Measurements from ENCODE around the gene HUWE1. TPM values are rescaled to one million over a fixed set of nuclear protein-coding genes. Genes with fewer than 3 reads are reported as not detected.

The HUWE1 gene
- total RNA-seq, 1 experiment from 2014 or later: 536 TPM

DNA sequence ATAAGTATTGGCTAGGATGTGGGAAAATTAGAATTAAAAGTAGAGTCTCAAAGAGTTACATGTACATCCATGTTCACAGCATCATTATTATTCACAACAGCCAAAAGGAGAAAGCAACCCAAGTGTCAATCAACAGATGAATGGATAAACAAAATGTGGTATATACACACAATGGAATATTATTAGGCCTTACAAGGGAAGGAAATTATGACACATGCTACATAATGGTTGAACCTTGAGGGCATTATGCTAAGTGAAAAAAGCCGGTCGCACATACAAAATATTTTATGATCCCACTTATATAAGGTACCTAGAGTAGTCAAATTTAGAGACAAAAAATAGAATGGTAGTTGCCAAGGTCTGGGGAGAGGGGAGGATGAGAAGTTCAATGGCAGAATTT is 80.1 kb downstream of the HUWE1 start:
- Histone ChIP-seq H3F3A (ENCODE audit: insufficient read depth, low read depth) (no peaks in the 10 kb centered on the region), H3K4me3 (no peak overlapping the region), H3K9me3 (ENCODE audit: insufficient read depth, low read depth) (no peaks in the 10 kb centered on the region), H3K27me3 (ENCODE audit: insufficient read depth, low read depth) (no peaks in the 10 kb centered on the region), H3K4me2 (no peak overlapping the region), H4K20me1 (ENCODE audit: insufficient read depth) (no peaks in the 10 kb centered on the region), H3K4me1 (replicated peaks; ENCODE audit: insufficient read depth) (no peaks in the 10 kb centered on the region), H3K36me3 (ENCODE audit: low read depth) (no peaks in the 10 kb centered on the region), H2AFZ (no peak overlapping the region), H3K79me2 (ENCODE audit: low read depth) (no peaks in the 10 kb centered on the region), H3K9me2 (ENCODE audit: insufficient read depth) (no peaks in the 10 kb centered on the region), H3K27ac (no peak overlapping the region)
- intact Hi-C loops (cut with micrococcal nuclease; ENCODE audit: unreplicated experiment): no loop called here
- ChIA-PET POLR2A (ENCODE audit: unreplicated experiment) (no interaction called here), CTCF (no interaction called here)
- TF ChIP-seq EZH2 (IDR thresholded peaks at IDR 0.05; ENCODE audit: low read depth): no peak
- TF ChIP-seq, protein P1, sequence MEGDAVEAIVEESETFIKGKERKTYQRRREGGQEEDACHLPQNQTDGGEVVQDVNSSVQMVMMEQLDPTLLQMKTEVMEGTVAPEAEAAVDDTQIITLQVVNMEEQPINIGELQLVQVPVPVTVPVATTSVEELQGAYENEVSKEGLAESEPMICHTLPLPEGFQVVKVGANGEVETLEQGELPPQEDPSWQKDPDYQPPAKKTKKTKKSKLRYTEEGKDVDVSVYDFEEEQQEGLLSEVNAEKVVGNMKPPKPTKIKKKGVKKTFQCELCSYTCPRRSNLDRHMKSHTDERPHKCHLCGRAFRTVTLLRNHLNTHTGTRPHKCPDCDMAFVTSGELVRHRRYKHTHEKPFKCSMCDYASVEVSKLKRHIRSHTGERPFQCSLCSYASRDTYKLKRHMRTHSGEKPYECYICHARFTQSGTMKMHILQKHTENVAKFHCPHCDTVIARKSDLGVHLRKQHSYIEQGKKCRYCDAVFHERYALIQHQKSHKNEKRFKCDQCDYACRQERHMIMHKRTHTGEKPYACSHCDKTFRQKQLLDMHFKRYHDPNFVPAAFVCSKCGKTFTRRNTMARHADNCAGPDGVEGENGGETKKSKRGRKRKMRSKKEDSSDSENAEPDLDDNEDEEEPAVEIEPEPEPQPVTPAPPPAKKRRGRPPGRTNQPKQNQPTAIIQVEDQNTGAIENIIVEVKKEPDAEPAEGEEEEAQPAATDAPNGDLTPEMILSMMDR (conservative IDR thresholded peaks at IDR 0.05): no peak
- BruUV-seq (replicated peaks): no TSS peak
- DNase-seq: no peak

DNA sequence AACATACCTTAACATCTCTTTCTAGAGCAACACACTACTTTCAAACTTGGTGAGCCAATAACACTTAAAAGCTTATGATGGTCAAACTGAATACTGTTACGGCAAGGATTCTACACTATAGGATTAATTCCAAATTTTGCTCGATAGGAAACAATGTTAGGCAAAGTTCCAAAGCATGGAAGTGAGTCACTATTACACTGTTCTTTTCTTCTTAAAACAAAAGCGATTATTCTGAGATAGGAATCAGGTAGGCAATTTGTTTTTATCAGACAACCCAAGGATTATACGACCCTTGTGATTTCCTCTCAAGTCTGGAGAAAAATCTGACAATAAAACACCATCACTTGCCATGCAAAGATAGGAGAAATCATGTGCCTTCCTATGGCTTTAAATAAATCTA is 81.5 kb downstream of the HUWE1 start:
- ChIA-PET POLR2A (ENCODE audit: unreplicated experiment) (no interaction called here), CTCF (no interaction called here)
- Histone ChIP-seq H3K9me2 (ENCODE audit: insufficient read depth) (no peaks in the 10 kb centered on the region), H3K36me3 (ENCODE audit: low read depth) (no peaks in the 10 kb centered on the region), H3F3A (ENCODE audit: insufficient read depth, low read depth) (no peaks in the 10 kb centered on the region), H3K4me1 (replicated peaks; ENCODE audit: insufficient read depth) (no peaks in the 10 kb centered on the region), H3K9me3 (ENCODE audit: insufficient read depth, low read depth) (no peaks in the 10 kb centered on the region), H3K27me3 (ENCODE audit: insufficient read depth, low read depth) (no peaks in the 10 kb centered on the region), H3K27ac (no peak overlapping the region), H3K4me3 (no peak overlapping the region), H3K4me2 (no peak overlapping the region), H4K20me1 (ENCODE audit: insufficient read depth) (no peaks in the 10 kb centered on the region), H2AFZ (no peak overlapping the region), H3K79me2 (ENCODE audit: low read depth) (no peaks in the 10 kb centered on the region)
- intact Hi-C loops (cut with micrococcal nuclease; ENCODE audit: unreplicated experiment): no loop called here
- no TSS peak for BruUV-seq (replicated peaks)
- no peak for TF ChIP-seq EZH2 (IDR thresholded peaks at IDR 0.05; ENCODE audit: low read depth)
- TF ChIP-seq, protein P1 (conservative IDR thresholded peaks at IDR 0.05): no peak
- DNase-seq: no peak

DNA sequence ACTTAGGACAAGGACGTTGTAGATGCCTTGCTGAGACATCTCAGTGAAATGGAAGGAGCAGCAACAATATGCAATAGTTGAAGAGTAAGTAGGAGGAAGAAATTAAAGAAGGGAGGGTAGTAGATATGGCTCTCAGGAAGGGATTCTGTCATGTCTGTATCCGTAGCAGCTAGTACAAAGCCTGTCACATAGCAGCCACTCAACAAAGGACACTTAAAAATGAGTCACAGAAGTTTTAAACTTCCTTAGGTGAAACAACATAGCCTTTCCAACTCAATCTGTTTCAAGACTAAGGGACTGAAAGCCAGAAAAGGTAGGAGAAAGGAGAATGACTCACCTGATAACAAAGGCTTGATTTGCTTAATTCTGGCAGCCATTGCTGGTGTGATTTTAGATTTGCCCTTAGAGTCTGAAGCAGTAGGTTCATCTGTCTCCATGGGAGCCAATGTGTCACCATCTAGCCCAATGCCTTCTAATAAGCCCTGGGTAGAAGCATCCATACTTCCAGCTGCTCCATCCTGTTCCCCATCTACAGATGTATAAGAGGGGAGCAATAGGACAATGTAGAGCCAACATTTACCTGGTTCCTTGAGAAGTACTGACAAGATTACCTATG is 86.6 kb downstream of the HUWE1 start:
- Histone ChIP-seq H3K9me2 (ENCODE audit: insufficient read depth) (no peaks in the 10 kb centered on the region), H3K4me1 (replicated peaks; ENCODE audit: insufficient read depth) (no peaks in the 10 kb centered on the region), H3K4me2 (no peak overlapping the region), H3K79me2 (ENCODE audit: low read depth) (no peaks in the 10 kb centered on the region), H2AFZ (no peak overlapping the region), H3K9me3 (ENCODE audit: insufficient read depth, low read depth) (no peaks in the 10 kb centered on the region), H3K27ac (no peak overlapping the region), H3F3A (ENCODE audit: insufficient read depth, low read depth) (no peaks in the 10 kb centered on the region), H3K4me3 (no peak overlapping the region), H4K20me1 (ENCODE audit: insufficient read depth) (no peaks in the 10 kb centered on the region), H3K27me3 (ENCODE audit: insufficient read depth, low read depth) (no peaks in the 10 kb centered on the region), H3K36me3 (ENCODE audit: low read depth) (no peaks in the 10 kb centered on the region)
- CTCF ChIA-PET: no interaction called here
- intact Hi-C loops (cut with micrococcal nuclease; ENCODE audit: unreplicated experiment): no loop called here
- POLR2A ChIA-PET (ENCODE audit: unreplicated experiment): no interaction called here
- no TSS peak for BruUV-seq (replicated peaks)
- TF ChIP-seq, protein P1 (conservative IDR thresholded peaks at IDR 0.05): no peak
- DNase-seq: no peak

All from PC-9 (cell line).